Mucosa of stomach (tissue), 1 donor: ENCODE measurements around the gene C6orf141.

Source experiments
- H3K27me3 ChIP-seq: one replicate; pipeline ENCODE4 v1.7.0; 2013; ENCODE audit warnings: mild to moderate bottlenecking, low read length; ENCODE audit not compliant: control insufficient read depth, insufficient read depth
- H3K36me3 ChIP-seq: one replicate; pipeline ENCODE4 v1.7.0; 2013; ENCODE audit warnings: low read length; ENCODE audit not compliant: control insufficient read depth, insufficient read depth
- H3K4me1 ChIP-seq: one replicate; pipeline ENCODE4 v1.7.0; 2013; ENCODE audit warnings: mild to moderate bottlenecking, low read length; ENCODE audit not compliant: control insufficient read depth, insufficient read depth
- H3K4me3 ChIP-seq: one replicate; pipeline ENCODE4 v1.7.0; 2013; ENCODE audit warnings: low read length
- H3K9ac ChIP-seq: one replicate; pipeline ENCODE4 v1.7.0; 2013; ENCODE audit warnings: mild to moderate bottlenecking, low read length, moderate library complexity
- H3K9me3 ChIP-seq: one replicate; pipeline ENCODE4 v1.7.0; 2013; ENCODE audit warnings: mild to moderate bottlenecking, low read length, moderate library complexity; ENCODE audit not compliant: control insufficient read depth
- donor health status: Pancreatic carcinoma.

C6orf141 gene

GRCh38 chr6:49543087-49543858, 7.2 kb upstream of the C6orf141 start:
- no peaks in the 10 kb centered on the region for H3K9me3 ChIP-seq
- no peak overlapping the region for H3K9ac ChIP-seq
- H3K36me3 ChIP-seq, result no peaks in the 10 kb centered on the region
- peaks cover 11% of the 10 kb centered on the region for H3K4me1 ChIP-seq
- H3K27me3 ChIP-seq, result no peaks in the 10 kb centered on the region
- no peak overlapping the region for H3K4me3 ChIP-seq

GRCh38 chr6:49546331-49546730, 4.1 kb upstream of the C6orf141 start:
- H3K4me1 ChIP-seq, result peaks cover 6% of the 10 kb centered on the region
- no peaks in the 10 kb centered on the region for H3K9me3 ChIP-seq
- H3K9ac ChIP-seq, result no peak overlapping the region
- H3K27me3 ChIP-seq, result peaks cover 9% of the 10 kb centered on the region
- H3K36me3 ChIP-seq, result no peaks in the 10 kb centered on the region
- H3K4me3 ChIP-seq, result no peak overlapping the region

- no peaks in the 10 kb centered on the region for H3K9me3 ChIP-seq
- no peaks in the 10 kb centered on the region for H3K4me1 ChIP-seq
- peaks cover 9% of the 10 kb centered on the region for H3K27me3 ChIP-seq
- no peaks in the 10 kb centered on the region for H3K36me3 ChIP-seq
- H3K9ac ChIP-seq, result no peak overlapping the region
- no peak overlapping the region for H3K4me3 ChIP-seq
These were observed 1.7 kb upstream of the C6orf141 start for GRCh38 chr6:49548613-49549304.

GRCh38 chr6:49549691-49550491, 577 bp upstream of the C6orf141 start:
- no peaks in the 10 kb centered on the region for H3K9me3 ChIP-seq
- peaks cover 9% of the 10 kb centered on the region for H3K4me1 ChIP-seq
- peak overlapping the region; percentile 87 for H3K9ac ChIP-seq
- H3K27me3 ChIP-seq, result peaks cover 9% of the 10 kb centered on the region
- peak overlapping the region; percentile 91 for H3K4me3 ChIP-seq
- H3K36me3 ChIP-seq, result no peaks in the 10 kb centered on the region

GRCh38 chr6:49551078-49551865, 804 bp downstream of the C6orf141 start:
- H3K27me3 ChIP-seq, result peaks cover 9% of the 10 kb centered on the region
- H3K9ac ChIP-seq, result peak overlapping the region; percentile 87
- peaks cover 10% of the 10 kb centered on the region for H3K4me1 ChIP-seq

GRCh38 chr6:49551866-49552129, 1.3 kb downstream of the C6orf141 start:
- Histone ChIP-seq H3K27me3 (peaks cover 9% of the 10 kb centered on the region), H3K9ac (peak overlapping the region; percentile 87), H3K9me3 (no peaks in the 10 kb centered on the region), H3K4me1 (peaks cover 10% of the 10 kb centered on the region), H3K4me3 (peak overlapping the region; percentile 91), H3K36me3 (no peaks in the 10 kb centered on the region)

More at GRCh38 chr6:49551078-49551865, 804 bp downstream of the C6orf141 start:
- Histone ChIP-seq H3K9me3 (no peaks in the 10 kb centered on the region), H3K36me3 (no peaks in the 10 kb centered on the region), H3K4me3 (peak overlapping the region; percentile 91)

- Histone ChIP-seq H3K9me3 (no peaks in the 10 kb centered on the region), H3K27me3 (peaks cover 9% of the 10 kb centered on the region), H3K9ac (peak overlapping the region; percentile 87), H3K4me3 (no peak overlapping the region), H3K36me3 (no peaks in the 10 kb centered on the region), H3K4me1 (peaks cover 11% of the 10 kb centered on the region)
These were observed 2.1 kb downstream of the C6orf141 start for GRCh38 chr6:49552596-49552995.

- Histone ChIP-seq H3K27me3 (peaks cover 9% of the 10 kb centered on the region), H3K9ac (no peak overlapping the region), H3K4me1 (peaks cover 19% of the 10 kb centered on the region), H3K36me3 (no peaks in the 10 kb centered on the region), H3K9me3 (no peaks in the 10 kb centered on the region), H3K4me3 (no peak overlapping the region)
These were observed 2.9 kb downstream of the C6orf141 start for GRCh38 chr6:49553384-49553783.

- Histone ChIP-seq H3K27me3 (peaks cover 2% of the 10 kb centered on the region), H3K9me3 (no peaks in the 10 kb centered on the region), H3K9ac (no peak overlapping the region), H3K4me1 (peaks cover 24% of the 10 kb centered on the region), H3K4me3 (no peak overlapping the region), H3K36me3 (no peaks in the 10 kb centered on the region)
These were observed 5.5 kb downstream of the C6orf141 start for GRCh38 chr6:49555951-49556350.

- no peak overlapping the region for H3K9ac ChIP-seq
- no peaks in the 10 kb centered on the region for H3K27me3 ChIP-seq
- no peaks in the 10 kb centered on the region for H3K36me3 ChIP-seq
- H3K4me3 ChIP-seq, result no peak overlapping the region
- H3K4me1 ChIP-seq, result peaks cover 24% of the 10 kb centered on the region
- H3K9me3 ChIP-seq, result no peaks in the 10 kb centered on the region
These were observed 6.0 kb downstream of the C6orf141 start for GRCh38 chr6:49556429-49556837.

- peaks cover 24% of the 10 kb centered on the region for H3K4me1 ChIP-seq
- H3K9ac ChIP-seq, result no peak overlapping the region
- no peaks in the 10 kb centered on the region for H3K27me3 ChIP-seq
- no peaks in the 10 kb centered on the region for H3K9me3 ChIP-seq
- no peaks in the 10 kb centered on the region for H3K36me3 ChIP-seq
- no peak overlapping the region for H3K4me3 ChIP-seq
These were observed 6.7 kb downstream of the C6orf141 start for GRCh38 chr6:49557177-49557576.
